Loucy (cell line): Measurements from ENCODE around the gene CD72.

Experiments
- EZH2phosphoT487 ChIP-seq: fragments of 200-600 bp; IDR thresholded peaks from 2 replicates; pipeline ENCODE4 v1.6.1; 2018; ENCODE audit warnings: antibody characterized with exemption, mild to moderate bottlenecking, moderate library complexity, borderline replicate concordance
- TF ChIP-seq, protein P1 (sequence below): fragments of 200-600 bp; sonication (generic); conservative IDR thresholded peaks from 2 replicates; pipeline ENCODE4 v1.5.1; 2014; ENCODE audit warnings: mild to moderate bottlenecking, antibody characterized with exemption, low read length

DNA sequence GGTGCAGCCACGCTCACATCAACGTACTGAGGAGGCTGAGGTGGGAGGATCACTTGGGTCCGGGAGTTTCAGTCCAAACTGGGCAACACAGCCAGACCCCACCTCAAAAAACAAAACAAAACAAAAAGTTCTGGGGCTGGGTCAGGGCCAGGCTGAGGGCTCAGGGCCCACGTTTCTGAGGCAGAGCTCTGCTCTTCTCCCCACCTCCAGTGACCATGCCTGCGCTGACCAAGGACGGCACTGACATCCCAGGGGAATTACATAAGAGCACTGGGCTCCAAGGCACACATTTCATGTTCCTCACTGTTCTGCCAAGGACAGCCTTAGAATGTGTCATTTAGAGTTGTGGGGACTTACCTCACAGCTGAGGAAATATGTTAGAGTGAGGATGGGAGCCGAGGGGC is 53.6 kb downstream of the CD72 start:
- TF ChIP-seq, protein P1, sequence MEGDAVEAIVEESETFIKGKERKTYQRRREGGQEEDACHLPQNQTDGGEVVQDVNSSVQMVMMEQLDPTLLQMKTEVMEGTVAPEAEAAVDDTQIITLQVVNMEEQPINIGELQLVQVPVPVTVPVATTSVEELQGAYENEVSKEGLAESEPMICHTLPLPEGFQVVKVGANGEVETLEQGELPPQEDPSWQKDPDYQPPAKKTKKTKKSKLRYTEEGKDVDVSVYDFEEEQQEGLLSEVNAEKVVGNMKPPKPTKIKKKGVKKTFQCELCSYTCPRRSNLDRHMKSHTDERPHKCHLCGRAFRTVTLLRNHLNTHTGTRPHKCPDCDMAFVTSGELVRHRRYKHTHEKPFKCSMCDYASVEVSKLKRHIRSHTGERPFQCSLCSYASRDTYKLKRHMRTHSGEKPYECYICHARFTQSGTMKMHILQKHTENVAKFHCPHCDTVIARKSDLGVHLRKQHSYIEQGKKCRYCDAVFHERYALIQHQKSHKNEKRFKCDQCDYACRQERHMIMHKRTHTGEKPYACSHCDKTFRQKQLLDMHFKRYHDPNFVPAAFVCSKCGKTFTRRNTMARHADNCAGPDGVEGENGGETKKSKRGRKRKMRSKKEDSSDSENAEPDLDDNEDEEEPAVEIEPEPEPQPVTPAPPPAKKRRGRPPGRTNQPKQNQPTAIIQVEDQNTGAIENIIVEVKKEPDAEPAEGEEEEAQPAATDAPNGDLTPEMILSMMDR, result no peak
- no peak for TF ChIP-seq EZH2phosphoT487
